Left renal pelvis (tissue), 4 donors: ENCODE measurements around the gene DDAH2. TPM values are rescaled to one million over a fixed set of nuclear protein-coding genes. Genes with fewer than 3 reads are reported as not detected.

Source experiments
- DNase-seq, 4 donors: peaks; one replicate each; pipeline ENCODE4 v3.0.0-alpha.2; 2013; ENCODE audit warnings: low read depth in 4 of 4, low spot score in 3 of 4
- polyA plus RNA-seq, 4 donors: library from polyadenylated mRNA; unstranded; fragments of 120-200 nt; gene quantifications; one replicate each; pipeline ENCODE4 v1.2.1, GENCODE V29; 2013; ENCODE audit not compliant: insufficient read length in 4 of 4

DDAH2 gene
- 100 to 1,000 TPM; 150 to 213 (median 182) TPM for polyA plus RNA-seq

GRCh38 chr6:31728767-31729514, at the start of gene DDAH2:
Gene DDAH2, minus strand, starts transcription at chr6:31729299. Its CDS starts 138 bp downstream, at chr6:31729161.
- no peak for DNase-seq

- no peak for DNase-seq
Observed at GRCh38 chr6:31778193-31778592, 49.1 kb upstream of the DDAH2 start.

DNA sequence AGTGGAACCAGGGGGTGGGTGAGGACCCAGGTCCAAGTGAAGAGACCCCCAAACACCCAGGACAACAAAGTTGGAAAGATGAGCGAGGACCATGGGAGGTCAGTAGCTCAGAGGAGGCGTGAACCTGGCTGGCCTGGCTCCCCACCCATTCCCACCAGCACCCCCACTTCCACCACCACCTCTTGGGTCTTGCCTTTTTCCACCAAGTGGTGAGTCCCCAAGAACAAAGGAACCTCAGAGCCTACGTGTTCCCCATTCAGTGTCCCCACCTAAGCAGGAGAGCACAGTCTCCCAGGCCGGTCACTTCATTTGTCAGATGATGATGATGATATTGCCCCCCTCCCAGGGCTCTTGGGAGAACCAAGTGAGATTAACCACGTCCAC, 48.6 kb upstream of the DDAH2 start:
- DNase-seq, result no peak

- peak; percentile 69 to 76 (median 75) for DNase-seq
Observed at GRCh38 chr6:31776989-31777666, 48.0 kb upstream of the DDAH2 start, which contains the start of gene VWA7. Gene VWA7, minus strand, starts transcription at chr6:31777328. Its CDS starts 549 bp downstream, at chr6:31776779.

- no peak for DNase-seq
Observed at GRCh38 chr6:31776485-31776988, 47.4 kb upstream of the DDAH2 start.

GRCh38 chr6:31775633-31776484, 46.8 kb upstream of the DDAH2 start:
- DNase-seq, result no peak

DNA sequence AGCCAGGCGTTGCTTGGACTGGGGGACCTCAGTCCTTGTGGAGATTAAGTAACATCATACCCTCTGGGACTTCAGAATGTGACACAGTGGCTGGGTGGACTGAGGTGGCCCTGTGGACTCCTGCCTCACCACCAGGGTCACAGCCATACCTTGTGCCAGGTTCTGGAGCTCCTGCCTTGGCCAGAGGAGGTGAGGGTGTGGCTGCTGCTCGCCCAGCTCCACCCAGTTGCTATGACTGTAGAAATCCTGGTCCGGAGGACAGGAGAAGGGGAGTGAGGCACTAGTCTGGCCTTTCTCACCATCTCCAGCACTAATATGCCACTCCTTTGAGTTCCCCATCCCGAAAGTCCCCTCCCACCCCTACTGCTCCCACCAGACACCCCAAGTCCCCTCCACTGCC, 46.1 kb upstream of the DDAH2 start:
- no peak for DNase-seq

DNA sequence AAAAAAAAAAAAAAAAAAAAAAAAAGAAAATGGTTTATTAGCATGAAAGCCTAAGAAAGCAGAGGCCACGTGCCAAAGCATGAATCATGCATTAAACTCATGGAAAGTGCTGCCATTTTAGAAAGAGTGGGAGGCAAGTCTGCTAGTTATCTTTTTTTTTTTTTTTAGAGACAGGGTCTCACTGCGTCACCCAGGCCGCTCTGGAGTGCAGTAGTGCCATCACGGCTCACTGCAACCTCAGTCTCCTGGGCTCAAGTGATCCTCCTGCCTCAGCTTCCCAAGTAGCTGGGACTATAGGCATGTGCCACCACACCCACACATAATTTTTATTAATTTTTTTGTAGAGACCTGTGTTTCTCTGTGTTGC, 42.9 kb upstream of the DDAH2 start:
- DNase-seq, result no peak

DNA sequence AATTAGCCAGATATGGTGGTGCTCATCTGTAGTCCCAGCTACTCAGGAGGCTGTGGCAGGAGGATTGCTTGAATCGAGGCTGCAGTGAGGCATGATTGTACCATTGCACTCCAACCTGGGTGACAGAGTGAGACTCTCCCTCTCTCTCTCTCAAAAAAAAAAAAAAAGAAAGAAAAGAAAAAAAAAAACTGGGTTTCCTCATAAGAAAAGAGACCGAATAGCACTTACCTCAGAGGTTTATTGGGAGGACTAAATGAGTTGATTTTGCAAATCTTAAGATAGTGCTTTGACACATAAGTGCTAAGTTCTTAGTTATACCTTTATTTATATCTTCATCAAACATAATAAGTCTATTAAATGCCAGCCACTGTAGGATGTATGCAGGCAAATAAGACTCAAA, 41.8 kb upstream of the DDAH2 start:
- no peak for DNase-seq

DNA sequence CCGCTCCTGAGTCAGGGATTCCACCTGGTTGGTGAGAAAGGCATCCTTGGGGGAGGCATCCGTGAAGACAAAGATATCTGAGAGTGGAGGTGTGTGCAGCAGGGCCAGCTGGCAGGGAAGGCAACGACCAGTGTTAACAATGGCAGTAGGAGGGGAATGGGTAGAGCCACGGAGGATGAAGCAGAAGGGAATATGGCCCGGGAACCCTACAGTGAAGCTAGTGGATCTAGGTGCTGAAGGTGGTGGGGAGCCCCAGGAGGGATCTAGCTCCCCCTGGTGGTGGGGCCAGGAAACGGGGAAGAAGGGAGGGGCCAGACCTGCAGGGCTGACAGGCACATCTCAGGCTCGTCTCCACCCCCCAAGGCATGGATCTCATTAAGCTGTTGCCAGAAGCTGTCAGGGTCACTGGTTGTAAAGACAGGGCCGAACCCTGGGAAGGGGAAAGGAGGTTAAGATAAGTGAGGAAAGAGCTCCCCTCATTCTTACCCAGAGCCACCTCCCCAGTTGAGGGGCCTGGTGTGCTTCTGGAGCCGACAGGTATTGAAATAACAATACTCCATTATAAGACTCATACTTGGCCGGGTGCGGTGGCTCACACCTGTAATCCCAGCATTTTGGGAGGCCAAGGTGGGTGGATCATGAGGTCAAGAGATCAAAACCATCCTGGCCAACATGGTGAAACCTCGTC, 40.7 kb upstream of the DDAH2 start:
- no peak for DNase-seq

GRCh38 chr6:31768363-31769257, 39.5 kb upstream of the DDAH2 start:
- no peak for DNase-seq

DNA sequence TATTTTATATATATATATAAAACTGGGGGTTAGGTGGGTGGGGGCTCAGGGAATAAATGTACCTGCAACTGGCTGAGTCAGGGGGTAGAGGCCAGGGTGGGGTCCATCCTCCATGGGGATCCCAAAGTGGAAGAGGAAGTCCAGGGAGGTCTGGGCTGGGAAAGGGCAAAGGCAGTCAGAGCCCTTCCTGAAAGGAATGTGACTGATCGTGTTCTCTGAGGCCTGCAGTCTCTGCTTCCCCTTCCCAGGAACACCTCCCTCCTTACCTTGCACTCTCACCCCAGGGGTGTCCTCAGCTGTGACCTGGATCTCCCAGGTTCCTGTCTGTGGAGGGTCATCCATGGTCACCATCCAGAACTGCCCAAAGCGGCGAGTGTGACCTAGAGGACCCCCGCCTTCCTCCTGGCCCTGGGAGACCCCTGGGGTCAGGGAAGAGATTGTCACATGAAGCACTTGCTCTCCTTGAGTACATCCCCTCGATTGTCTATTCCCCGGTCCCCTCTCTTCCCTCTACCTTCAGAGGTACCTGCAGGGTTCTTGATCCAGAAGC, 38.1 kb upstream of the DDAH2 start:
- no peak for DNase-seq

GRCh38 chr6:31765910-31766794, 37.1 kb upstream of the DDAH2 start:
- no peak for DNase-seq

DNA sequence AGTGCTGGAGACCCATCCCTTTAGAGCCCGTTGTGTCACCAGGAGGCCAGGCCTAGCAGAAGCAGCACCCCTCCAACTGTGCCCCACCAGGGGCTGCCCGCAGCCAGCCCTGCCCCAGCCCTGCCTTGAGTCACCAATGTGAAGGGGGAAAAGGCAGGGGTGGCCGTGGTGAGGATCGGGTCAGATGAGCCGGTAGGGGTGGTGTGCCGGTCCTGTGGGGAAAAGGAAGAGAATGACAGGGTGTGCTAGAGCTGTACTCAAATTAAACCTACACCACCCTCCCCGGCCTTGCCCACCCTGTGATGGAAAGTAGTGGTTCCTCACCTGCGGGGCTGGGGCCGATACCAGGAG, 36.4 kb upstream of the DDAH2 start:
- no peak for DNase-seq

DNA sequence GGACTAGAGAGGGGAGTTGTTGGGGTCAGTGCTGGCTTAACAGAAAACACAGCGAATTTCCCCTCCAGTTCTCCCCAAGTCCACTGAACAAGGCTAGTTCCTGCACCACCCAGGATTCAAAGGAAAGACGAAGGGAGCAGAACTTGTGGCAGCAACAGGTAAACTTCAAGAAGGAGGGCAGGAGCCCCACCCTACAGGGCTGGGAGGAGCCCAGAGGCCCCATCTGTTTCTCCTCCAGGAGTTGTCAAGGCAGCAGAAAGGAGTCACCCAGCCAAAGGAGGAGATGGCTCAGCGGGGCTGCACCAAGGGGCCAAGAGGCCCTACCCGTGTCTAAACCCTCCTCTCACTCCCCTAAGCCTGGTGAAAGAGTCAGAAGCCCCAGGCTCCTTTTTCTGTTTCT, 35.1 kb upstream of the DDAH2 start:
- no peak for DNase-seq

DNA sequence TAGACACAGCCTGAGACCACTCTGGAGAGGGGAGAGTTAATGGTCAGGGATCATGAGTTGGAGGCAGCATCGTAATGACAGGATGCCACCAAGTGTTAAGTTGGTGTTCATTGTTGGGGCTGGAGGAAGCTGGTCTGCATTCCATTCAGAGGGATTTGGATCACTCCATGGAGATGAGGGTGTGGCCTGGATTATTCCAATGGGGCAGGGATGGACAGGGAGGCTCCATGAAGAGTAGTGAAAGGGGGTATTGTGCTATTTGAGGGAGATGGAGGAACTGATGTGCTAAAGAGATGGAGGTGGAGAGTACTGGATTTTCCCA, 34.5 kb upstream of the DDAH2 start:
- DNase-seq, result no peak

- no peak for DNase-seq
Observed at GRCh38 chr6:31762878-31763618, 33.9 kb upstream of the DDAH2 start.

DNA sequence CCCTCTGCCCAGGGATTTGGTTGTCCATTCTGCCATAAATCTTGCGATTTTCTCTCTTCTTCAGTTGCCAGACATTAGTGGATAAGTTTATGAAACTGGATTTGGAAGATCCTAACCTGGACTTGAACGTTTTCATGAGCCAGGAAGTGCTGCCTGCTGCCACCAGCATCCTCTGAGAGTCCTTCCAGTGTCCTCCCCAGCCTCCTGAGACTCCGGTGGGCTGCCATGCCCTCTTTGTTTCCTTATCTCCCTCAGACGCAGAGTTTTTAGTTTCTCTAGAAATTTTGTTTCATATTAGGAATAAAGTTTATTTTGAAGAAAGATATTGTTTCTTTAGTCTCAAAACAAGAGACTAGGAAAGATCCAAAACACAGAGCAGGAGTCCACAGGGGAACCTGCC, 33.3 kb upstream of the DDAH2 start, which contains the start of gene SAPCD1:
TSS of gene SAPCD1 (plus strand) at position 301 of the 400 bp plus-strand sequence. CDS start 399 bp downstream, outside the sequence.
- no peak for DNase-seq
